Transverse colon (tissue), 3 donors: ENCODE results near the gene HDAC8.

Experiments used
- CTCF ChIP-seq, 5 experiments: fragments of 200-600 bp in 3 of 5; fragments of 450-650 bp in 2 of 5; sonication (generic) in 3 of 5; IDR thresholded peaks; 1 replicate in 2 of 5; 2 replicates in 3 of 5; pipeline ENCODE4 v1.5.1; 2016 to 2017; ENCODE audit warnings: antibody characterized with exemption in 5 of 5, inconsistent platforms in 3 of 5, mild to moderate bottlenecking in 2 of 5, moderate library complexity in 1 of 5
- EP300 ChIP-seq: sonication (generic); formaldehyde crosslinking; IDR thresholded peaks from one replicate; pipeline ENCODE4 v1.6.1; 2017; ENCODE audit warnings: antibody characterized with exemption, low read depth
- POLR2A ChIP-seq: fragments of 450-650 bp; IDR thresholded peaks from one replicate; pipeline ENCODE4 v1.6.1; 2016; ENCODE audit warnings: antibody characterized with exemption, mild to moderate bottlenecking, moderate library complexity

GRCh38 chrX:72495046-72495445 lies 77.6 kb downstream of the HDAC8 start:
- TF ChIP-seq CTCF (IDR thresholded peaks at IDR 0.05) = no peak
- TF ChIP-seq POLR2A = no peak
- no peak for TF ChIP-seq EP300
